ENCODE measurements around the gene SGMS1.

GRCh38 chr10:50576245-50576815 lies 47.4 kb downstream of the SGMS1 start:
- TF ChIP-seq, protein P1, sequence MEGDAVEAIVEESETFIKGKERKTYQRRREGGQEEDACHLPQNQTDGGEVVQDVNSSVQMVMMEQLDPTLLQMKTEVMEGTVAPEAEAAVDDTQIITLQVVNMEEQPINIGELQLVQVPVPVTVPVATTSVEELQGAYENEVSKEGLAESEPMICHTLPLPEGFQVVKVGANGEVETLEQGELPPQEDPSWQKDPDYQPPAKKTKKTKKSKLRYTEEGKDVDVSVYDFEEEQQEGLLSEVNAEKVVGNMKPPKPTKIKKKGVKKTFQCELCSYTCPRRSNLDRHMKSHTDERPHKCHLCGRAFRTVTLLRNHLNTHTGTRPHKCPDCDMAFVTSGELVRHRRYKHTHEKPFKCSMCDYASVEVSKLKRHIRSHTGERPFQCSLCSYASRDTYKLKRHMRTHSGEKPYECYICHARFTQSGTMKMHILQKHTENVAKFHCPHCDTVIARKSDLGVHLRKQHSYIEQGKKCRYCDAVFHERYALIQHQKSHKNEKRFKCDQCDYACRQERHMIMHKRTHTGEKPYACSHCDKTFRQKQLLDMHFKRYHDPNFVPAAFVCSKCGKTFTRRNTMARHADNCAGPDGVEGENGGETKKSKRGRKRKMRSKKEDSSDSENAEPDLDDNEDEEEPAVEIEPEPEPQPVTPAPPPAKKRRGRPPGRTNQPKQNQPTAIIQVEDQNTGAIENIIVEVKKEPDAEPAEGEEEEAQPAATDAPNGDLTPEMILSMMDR (IDR thresholded peaks at IDR 0.05), result no peak
- no peak for TF ChIP-seq ZFX (IDR thresholded peaks at IDR 0.05; ENCODE audit: borderline replicate concordance)
